GM21723 (cell line): ENCODE measurements around the gene POU6F2.
"Not testable (repeated sequence)": the region's sequence is repeated elsewhere in the genome, so short reads cannot be mapped to it uniquely, and the experiment has no call there.

Source experiments
- ATAC-seq: cut with Tn5 transposase; IDR thresholded peaks from one replicate; pipeline ENCODE4 v1.9.1; 2021; ENCODE audit warnings: mild to moderate bottlenecking, moderate library complexity; ENCODE audit not compliant: unreplicated experiment

The POU6F2 gene

DNA sequence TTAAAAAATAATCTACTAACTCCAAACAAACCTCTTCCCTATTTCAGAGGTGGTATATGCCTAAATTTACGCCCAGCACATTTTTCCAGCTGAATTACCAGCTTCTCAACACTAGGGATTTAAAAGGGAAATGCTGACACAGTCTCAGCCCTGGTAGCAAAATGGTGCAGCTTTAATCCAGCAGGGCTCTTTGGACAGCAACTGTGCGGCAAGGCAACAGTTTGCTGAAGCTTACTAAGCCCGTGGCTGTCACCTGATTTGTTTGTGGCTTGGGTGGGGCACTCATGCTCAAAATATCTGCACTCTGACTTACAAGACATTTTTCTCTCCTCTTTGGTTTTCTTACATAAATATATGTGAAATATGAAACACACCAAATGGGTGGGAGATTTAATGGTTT, 206.7 kb downstream of the POU6F2 start:
- ATAC-seq, result no peak

DNA sequence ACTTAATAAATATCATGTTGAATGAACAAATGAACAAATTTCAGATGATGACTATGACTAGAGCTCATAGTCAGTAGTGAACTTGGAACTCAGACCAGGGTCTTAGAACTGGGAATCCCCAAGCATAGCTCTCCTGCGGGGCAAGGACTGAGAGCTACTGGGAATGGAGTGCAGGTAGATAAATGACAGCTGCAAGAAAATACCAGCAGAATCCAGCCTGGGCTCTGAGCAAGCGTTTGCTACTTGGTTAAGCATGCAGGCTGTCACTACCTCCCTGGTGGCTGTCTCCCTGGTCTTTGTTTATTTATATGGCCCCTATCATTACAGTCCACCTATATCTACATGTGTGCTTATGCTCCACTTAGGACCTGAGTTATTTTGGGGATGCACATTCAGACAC, 208.4 kb downstream of the POU6F2 start:
- ATAC-seq, result no peak

DNA sequence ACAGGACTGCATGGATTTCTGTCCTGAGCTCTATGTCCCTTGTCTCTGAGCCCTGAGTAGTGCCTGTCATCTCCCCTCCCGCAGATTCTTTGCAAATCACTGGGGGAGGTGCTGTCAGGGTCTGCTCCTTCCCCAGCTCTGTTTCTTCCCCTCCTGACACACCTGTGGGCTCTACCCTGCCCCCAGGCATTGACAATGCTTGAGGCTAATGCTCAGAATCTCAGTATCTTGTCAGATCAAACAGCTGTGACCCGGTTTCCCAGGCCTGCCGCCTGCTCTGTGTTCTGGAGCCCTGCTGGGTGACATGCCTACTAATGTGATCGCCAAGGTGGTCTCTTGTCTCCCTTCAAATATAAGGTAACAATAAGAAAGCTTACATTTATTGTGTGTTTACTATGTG, 209.0 kb downstream of the POU6F2 start:
- no peak for ATAC-seq

- no peak for ATAC-seq
Measured at GRCh38 chr7:39187130-39187529, 209.4 kb downstream of the POU6F2 start.

DNA sequence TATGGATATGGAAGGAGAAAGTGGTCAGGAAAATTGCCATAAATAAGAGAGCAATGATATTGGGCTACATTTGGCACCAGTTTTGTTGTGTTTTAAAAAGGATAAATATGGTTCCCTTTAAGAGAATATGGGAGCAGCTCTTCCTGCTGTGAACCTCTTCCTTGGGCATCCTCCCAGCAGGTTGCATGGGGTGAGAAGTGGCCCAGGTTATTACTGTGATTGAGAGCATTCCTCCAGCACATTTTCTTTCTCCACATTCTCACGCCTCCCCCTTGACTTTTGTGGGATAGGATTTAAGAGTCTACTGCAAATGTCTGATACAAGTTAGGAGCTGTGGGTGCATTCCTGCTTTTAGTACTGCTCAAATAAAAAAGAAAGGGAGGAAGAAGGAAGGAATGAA, 214.8 kb downstream of the POU6F2 start:
- ATAC-seq, result no peak

- ATAC-seq, result not testable (repeated sequence)
Measured at GRCh38 chr7:39194388-39194787, 216.7 kb downstream of the POU6F2 start.

GRCh38 chr7:39195967-39196366, 218.3 kb downstream of the POU6F2 start:
- no peak for ATAC-seq

GRCh38 chr7:39197831-39198230, 220.1 kb downstream of the POU6F2 start:
- no peak for ATAC-seq

- no peak for ATAC-seq
Measured at GRCh38 chr7:39198556-39198955, 220.8 kb downstream of the POU6F2 start.

- no peak for ATAC-seq
Measured at GRCh38 chr7:39199006-39199405, 221.3 kb downstream of the POU6F2 start.

DNA sequence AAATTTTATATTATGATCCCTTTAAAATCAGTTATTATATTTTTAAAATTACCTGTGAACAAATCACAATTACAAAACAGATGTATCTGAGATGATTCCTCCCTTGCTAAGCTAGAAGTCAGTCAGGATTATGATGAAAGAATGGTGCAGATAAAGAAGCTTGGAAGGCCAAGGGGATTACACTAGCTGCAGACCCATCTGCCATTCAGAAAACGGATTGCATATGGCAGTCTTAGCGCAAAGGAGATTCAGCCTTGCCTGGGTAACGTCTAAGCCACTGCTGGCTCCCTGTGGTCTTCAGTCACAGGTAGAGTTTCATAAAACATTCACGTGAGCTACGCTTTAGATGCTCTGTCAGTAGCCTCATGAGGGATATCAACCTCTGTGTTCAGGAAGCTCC, 222.2 kb downstream of the POU6F2 start:
- ATAC-seq, result no peak

- ATAC-seq, result no peak
Measured at GRCh38 chr7:39202041-39202440, 224.3 kb downstream of the POU6F2 start.

DNA sequence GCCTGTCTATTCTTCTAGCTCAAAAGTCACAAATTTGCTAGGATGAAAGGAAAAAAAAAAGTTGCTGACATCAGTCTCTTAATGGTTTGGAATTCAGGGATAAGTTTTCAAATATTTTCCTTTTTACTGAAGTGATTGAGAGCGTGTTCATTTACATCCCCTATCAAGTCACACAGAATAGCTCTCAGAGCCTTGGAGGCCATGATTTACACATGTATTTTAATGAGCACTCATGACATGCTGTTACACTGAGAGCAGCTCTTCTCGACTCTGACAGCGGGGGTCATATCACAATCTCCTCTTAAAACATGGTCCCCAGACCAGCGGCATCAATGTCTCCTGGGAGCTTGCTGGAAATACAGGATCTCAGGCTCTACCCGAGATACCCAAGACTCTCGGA, 232.7 kb downstream of the POU6F2 start:
- ATAC-seq, result no peak

- no peak for ATAC-seq
Measured at GRCh38 chr7:39211581-39211980, 233.9 kb downstream of the POU6F2 start.

GRCh38 chr7:39212876-39213275, 235.2 kb downstream of the POU6F2 start:
- ATAC-seq, result no peak

- ATAC-seq, result no peak
Measured at GRCh38 chr7:39217783-39218182, 240.1 kb downstream of the POU6F2 start.

GRCh38 chr7:39219869-39220268, 242.2 kb downstream of the POU6F2 start:
- no peak for ATAC-seq

GRCh38 chr7:39221901-39222300, 244.2 kb downstream of the POU6F2 start:
- ATAC-seq, result no peak

- no peak for ATAC-seq
Measured at GRCh38 chr7:39228946-39229345, 251.2 kb downstream of the POU6F2 start.

DNA sequence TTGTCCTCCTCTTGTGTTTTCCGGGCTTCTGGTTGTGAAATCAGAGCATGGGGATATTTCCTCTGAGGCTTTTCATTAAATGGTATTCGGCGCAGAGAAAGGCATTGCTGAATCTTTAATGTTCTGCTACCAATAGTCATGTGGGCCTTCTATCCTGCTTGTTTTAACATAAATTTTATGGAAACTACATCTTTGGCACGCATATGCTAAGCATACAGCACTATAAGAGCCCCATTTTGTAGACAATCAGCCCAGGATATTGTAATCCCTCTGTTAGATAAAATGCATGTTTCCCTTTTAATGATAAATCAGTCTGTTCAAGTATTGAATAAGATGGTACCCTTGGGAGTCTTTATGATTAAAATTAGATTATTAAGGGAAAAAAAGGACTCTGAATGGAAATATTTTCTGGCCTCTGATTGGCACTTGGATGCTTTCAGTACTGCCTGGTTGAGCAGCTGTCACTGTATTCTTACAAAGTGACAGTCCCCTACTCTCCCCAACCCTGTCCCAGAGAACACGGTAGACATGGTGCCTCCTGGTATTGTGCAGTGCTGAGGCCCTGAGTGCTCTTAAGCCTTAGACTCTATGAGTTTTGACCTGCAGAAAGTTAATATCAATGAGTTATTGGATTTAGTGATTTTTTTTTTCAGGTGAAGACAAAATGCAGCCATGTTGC, 256.3 kb downstream of the POU6F2 start:
- no peak for ATAC-seq

DNA sequence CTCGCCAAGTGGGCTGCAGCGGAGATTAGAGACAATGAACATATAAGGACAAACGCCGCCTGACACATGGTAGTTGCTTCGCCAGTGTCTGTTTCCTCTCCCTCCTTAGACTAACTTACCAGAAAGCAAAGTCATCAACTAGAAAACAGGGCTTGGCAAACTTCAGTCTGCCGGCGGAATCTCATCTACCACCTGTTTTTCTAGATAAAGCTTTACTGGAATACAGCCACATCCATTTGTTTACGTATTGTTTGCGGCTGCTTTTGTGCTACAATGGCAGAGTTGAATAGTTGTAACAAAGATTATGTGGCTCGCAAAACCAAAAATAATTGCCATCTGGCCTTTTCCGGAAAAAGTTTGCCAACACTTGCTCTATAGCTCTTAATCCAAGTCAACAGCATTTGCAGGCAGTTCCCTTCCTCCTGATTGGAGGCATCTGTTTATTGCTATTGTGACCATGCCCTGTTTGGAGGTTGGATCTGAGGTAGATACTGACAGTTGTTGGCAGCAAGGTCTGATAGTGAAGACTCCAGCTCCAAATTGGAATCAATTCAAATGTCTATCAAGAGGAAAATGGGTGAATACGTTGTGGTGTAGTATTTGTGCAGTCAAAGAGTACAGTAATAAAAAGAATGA, 260.6 kb downstream of the POU6F2 start:
- ATAC-seq, result no peak

- ATAC-seq, result no peak
Measured at GRCh38 chr7:39240864-39241263, 263.2 kb downstream of the POU6F2 start.

- no peak for ATAC-seq
Measured at GRCh38 chr7:39247576-39247975, 269.9 kb downstream of the POU6F2 start.
